Activated T-cell treated with anti-CD3 and anti-CD28 coated beads for 1 hour (primary cell): Measurements from ENCODE around the gene ELP1.
"Not testable (repeated sequence)": the region's sequence is repeated elsewhere in the genome, so short reads cannot be mapped to it uniquely, and the experiment has no call there.

Experiments
- DNase-seq: peaks from one replicate; pipeline ENCODE4 v3.0.0-alpha.2; 2020; ENCODE audit warnings: low read depth

Gene ELP1

DNA sequence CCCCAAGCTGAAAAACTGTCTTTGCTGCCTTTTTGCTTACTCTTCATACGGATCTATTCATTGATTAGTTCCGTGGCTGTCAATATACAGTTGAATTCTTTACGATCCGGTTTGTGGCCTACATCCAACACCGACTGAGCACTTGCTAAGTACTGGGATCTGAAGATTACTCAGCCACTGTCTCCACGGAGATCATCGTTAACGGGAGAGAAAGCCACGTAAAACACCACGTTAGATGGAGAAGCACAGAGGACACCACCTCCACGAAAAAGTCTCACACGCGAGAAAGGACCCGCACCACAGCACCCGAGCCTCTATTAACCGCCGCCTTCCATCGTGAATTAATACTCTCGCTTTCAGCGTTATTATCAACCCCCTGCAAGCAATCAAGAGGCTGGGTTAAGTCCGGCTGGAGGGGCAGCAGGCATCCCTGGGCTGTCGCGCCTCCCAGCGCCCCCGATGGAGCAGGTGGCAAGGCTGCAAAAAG is 650 bp downstream of the ELP1 start:
- peak; percentile 4 for DNase-seq

- DNase-seq = no peak
Observed at GRCh38 chr9:108928386-108928785, 5.5 kb downstream of the ELP1 start.

DNA sequence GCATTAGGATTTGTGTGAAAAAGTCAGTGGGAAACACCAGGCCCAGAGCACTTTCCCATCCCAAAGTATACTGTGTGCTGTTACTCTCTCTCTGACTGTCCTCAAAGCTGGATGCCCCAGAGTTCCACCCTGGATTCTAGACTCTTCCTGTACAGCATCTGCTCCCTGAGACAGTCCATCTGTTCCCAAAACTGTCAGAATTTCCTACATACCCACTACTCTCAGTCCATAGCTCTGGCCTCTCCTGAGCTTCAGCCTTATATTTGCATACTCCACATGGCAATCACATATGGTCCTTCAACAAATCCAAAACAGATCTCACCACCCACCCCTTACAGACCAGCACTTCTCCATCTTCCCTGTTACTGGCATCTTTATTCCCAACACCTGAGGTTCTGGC is 9.5 kb downstream of the ELP1 start:
- DNase-seq = no peak

GRCh38 chr9:108921200-108921599 is 12.7 kb downstream of the ELP1 start:
- no peak for DNase-seq

- not testable (repeated sequence) for DNase-seq
Observed at GRCh38 chr9:108920401-108920800, 13.5 kb downstream of the ELP1 start.

DNA sequence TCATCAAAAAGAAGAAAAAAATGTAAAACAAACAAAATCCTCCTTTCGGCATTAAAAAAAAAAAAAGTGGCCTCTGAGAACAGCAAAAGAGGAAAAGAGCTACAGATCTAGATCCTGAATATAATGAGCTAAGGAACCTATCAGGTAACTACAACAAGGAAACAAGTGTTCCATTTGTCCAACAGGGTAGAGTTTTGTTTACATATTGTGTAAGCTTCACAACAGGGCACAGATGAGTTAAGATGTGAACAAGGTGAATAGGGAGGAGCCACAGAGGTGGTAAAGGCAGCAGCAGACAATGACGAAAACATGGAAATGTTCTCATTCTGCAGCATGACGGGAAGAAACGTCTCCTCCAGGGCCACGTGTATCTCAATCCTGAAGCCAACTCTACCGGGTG is 14.4 kb downstream of the ELP1 start:
- no peak for DNase-seq

DNA sequence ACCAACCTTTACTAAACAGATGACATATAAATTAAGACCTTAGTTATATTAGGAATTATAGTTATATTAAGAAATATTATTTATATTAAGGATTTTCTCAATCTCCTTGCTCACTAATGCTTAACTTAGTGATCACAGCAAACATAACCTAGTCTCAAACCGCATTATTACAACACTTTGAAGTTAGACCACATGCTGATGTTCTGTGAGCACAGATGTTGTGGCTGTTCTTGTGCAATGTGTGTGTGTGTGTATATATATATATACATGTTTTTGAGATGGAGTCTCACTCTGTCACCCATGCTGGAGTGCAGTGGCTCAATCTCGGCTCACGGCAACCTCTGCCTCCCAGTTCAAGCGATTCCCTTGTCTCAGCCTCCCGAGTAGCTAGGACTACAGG is 20.5 kb downstream of the ELP1 start:
- DNase-seq = no peak

DNA sequence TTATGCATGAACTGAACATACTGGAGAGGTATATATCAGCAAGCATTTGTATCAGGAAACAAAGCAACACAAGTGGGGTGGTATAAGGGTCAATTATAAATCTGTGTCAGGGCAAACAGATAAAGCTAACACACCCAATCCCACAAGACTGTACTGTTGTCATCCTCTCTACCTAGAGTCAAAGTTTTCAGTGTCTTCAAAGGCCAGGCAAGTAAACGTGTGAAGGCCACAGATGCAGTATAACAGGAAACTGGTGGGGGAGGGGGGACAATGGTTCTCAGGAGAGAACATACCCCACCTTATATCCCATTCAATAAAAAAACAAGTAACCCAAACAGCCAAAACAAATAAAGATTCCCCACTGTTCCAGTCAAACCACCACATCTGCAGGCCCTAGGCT is 22.1 kb downstream of the ELP1 start:
- DNase-seq = no peak

DNA sequence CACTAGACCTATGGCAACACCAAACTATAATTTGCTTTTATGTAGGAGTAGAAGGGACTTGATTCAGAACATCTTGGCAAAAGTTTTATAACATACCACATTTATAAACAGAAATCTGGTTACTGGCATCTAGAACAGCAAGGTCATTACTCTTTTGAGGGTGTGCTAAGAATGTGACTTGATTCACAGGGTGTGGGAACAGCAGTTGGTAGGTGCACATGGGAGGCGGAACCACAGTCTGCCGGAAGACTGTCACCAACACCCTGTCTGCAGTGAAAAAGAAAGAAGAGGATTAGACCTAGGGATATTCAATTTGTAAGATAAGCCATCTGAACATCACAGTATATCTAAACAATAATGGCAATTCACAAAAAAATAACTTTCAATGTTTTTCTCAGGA is 23.0 kb downstream of the ELP1 start:
- DNase-seq = no peak

DNA sequence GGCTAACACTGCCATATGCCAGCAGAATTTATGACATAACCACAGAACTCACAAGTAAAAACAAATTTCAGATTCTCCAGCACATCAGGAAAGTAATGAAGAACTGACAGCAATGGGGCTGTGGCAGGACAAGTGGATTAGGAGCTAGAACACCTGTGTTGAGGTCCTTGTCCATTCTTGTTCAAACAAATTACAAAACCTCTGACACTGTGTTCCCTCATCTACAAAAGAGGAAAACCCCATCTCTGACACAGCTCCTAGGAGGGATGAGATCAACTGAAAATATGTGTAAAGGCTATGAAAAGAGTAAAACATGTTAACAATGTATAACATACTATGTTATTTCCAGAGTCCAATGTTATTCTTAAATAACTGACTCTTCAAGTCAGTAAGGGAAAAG is 23.5 kb downstream of the ELP1 start:
- DNase-seq = no peak

DNA sequence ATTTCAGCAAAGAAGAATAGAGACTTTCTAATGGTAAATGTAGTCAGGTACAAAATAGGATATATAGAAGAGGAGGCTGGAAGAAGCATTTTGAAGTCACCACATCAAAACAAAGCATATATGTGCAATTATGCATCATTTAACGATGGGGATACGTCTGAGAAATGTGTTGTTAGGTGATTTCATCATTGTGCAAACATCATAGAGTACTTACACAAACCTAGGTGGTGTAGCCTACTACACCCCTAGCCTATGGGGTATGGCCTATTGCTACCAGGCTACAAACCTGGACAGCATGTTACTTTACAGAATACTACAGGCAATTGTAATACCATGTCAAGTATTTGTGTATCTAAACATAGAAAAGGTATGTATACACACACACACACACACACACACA is 28.4 kb downstream of the ELP1 start:
- DNase-seq = no peak

DNA sequence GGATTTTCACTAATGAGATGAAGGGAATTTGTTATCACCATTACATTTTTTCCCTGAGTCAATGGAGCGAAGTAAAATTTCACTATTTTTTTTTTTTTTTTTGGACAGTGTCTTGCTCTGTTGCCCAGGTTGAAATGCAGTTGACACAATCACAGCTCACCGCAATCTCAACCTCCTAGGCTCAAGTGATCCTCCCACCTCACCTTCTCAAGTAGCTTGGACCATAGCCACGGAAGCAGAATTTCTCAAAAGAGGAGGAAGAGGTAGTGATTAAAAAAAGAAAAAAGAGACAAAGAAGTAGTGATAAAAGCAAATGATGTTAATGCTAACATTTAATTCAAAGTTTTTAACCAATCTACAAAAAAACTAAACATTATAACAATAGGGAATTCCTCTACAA is 29.8 kb downstream of the ELP1 start:
- DNase-seq = no peak

- DNase-seq = no peak
Observed at GRCh38 chr9:108903420-108904103, 30.4 kb downstream of the ELP1 start.

DNA sequence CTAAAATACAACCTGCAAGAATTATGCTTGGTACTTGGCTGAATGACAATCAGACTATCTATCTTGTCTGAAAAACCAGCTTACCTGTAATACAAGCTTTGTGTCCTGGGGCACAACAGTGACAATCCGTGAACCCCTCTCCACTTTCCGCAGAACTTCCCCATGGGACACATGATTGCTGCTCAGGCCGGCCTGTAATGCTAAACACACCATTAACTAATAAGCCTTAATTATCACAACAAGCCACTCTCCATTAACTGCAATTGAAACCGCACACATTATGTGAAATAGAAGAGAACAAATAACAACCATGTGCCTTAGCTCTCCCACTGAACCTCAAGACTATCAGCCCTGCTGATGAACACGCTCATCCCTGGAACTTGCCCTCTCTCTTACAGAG is 33.7 kb downstream of the ELP1 start:
- DNase-seq = no peak

DNA sequence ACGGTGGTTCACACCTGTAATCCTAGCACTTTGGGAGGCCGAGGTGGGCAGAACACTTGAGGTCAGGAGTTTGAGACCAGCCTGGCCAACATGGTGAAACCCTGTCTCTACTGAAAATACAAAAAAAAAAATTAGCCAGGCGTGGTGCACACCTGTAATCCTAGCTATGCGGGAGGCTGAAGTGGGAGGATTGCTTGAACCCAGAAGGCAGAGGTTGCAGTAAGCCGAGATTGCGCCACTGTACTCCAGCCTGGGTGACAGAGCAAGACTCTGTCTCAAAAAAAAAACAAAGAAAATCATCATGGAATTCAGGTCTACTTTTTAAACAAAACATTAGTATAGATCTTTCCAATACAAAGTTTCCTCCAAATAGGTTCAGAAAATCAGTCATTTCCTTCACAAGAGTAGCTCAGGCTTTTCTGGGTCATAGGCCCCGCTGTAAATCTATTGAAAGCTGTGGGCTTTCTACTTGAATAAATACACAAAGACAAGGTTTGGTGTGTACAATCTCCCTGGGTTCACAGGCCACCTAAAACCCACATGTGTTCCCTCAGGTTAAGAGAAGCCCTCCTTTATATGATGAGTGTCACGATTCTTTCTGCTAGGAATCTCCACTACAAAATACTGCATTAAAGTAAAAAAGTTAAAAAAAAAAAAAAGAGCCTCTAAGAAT is 34.8 kb downstream of the ELP1 start:
- not testable (repeated sequence) for DNase-seq

GRCh38 chr9:108897324-108898096 is 36.4 kb downstream of the ELP1 start:
- no peak for DNase-seq

DNA sequence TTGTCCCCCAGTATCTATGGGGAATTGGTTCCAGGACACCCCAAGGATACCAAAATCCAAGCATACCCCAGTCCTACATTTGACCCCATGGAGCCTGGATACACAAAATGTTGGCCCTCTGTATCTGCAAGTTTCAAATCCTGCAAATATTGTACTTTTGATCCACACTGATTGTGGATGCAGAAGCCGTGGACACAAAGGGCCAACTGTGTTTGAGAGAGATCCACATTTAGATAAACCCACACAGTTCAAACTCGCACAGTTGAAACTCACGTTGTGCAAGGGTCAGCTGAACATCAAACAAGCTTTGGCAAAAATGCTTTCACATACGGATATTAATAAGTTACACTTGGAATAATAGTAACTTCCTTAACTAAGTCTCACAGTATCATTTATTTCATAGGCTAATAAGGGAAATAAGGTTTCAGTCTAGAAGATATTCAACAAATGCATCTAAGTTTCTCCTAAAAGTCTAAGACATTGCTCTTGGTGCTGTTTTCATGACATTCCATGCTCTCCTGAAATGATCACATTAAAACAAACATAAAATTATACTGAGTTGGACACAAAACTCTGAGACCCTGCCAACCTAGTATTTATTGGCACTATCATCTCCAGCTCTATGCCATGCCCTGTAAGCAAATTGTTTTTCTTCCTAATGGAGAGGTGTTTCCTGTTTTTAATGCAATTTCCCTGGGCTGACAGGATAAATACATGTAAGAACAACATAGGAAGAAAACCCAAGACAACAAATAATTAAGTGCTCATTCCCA is 39.5 kb downstream of the ELP1 start:
- DNase-seq = no peak

DNA sequence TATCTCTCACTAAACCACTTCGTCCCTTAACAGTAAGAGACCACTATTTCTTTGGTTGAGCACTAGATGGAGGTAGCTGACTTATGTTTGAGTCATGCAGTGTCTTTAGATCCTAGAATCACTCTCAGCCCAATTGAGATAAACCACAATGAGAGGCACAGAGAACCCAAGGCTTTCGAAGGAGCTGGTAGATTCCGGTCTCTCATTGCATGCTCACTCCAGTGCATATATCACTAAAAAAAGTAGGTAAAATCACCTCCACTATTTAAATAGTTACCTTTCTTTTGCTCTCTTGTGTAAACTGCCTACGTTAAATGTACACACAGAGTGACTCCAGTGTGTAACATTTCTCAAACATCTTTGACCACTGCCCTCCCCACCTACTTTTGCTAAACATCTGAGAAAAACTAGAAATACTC is 44.3 kb downstream of the ELP1 start:
- DNase-seq = no peak

- DNase-seq = not testable (repeated sequence)
Observed at GRCh38 chr9:108886594-108887271, 47.2 kb downstream of the ELP1 start.

DNA sequence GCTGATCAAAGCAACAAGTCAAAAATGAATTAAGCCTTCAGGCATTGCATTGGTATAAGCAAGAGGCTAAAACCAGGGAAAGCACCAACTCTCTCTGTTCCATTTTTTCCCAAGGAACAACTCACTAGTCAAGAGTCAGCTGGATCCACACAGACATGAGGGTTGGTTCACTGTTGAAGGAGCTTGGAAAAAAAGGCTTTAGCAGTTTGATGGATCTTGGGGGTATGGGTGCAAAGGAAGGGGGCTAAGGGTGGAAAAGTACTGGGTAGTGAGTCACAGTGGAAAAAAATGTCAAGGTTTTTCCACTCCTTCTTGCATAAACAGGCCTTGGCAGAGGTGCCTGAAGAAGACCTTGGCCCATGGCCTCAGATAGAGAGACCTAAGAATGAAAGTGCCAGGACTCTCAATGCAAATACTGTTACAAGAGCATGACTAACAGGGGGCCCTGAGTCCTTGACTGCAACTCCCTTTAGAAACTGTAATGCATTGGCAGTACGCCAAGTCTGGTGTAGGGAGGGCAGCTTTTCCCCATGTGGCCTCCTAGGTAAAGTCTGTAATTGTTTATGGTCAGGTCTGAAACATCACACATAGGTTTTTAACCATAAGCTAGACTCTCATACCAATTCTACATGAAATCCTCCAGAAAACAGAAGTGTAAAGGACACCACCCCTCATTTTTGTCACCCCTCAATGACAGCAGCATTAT is 48.1 kb downstream of the ELP1 start:
- no peak for DNase-seq

GRCh38 chr9:108884701-108885100 is 49.2 kb downstream of the ELP1 start:
- no peak for DNase-seq
